A673 (cell line): ENCODE results near the gene LCN10.

ENCODE experiments used
- EZH2 ChIP-seq: fragments of 200-600 bp; sonication (generic); IDR thresholded peaks from 2 replicates; pipeline ENCODE4 v1.6.1; 2017; ENCODE audit warnings: borderline replicate concordance, low read depth, mild to moderate bottlenecking, mixed read lengths, antibody characterized with exemption, low read length; ENCODE audit not compliant: poor library complexity, severe bottlenecking
- TF ChIP-seq, protein P1 (sequence below): fragments of 300-800, 200-600 bp; sonication (generic); conservative IDR thresholded peaks from 2 replicates; pipeline ENCODE4 v1.5.1; 2017; ENCODE audit warnings: low read depth, mild to moderate bottlenecking, antibody characterized with exemption, low read length, moderate library complexity, mixed read lengths

DNA sequence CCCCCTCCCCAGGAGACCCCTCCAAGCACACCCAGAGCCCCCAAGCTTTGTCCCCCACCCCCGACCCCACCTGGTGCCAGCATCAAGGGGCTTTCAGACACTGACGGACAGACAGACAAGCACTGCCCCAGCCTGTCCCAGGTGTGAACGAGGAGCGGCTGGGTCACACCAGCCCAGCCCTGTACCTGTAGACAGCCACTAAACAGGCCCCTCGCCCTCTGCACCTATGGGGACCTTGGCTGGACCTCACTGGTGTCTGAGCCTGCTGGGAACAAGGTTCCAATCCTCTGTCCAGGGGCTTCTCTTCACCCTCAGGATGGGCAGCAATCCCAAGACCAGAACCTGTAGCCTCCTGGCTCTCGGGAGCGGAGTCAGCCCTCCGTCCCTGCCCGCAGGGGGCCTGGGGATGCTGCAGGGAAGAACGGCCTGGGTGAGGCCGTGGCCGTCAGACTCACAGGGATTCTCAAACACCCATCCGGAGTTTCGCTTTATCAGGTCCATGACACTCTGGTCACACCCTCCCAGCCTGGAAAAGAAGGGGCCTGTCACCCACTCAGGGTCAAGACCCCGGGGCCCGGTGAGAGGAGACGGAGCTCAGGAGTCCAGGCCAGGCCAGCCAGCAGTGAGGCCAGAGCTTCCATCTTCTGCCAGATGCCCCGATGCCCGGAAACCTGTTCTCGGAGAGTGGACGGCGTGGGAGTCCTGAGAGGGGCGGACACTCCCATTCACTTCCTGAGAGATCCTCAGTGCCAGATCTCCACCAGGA, 2.8 kb upstream of the LCN10 start:
- TF ChIP-seq, protein P1, sequence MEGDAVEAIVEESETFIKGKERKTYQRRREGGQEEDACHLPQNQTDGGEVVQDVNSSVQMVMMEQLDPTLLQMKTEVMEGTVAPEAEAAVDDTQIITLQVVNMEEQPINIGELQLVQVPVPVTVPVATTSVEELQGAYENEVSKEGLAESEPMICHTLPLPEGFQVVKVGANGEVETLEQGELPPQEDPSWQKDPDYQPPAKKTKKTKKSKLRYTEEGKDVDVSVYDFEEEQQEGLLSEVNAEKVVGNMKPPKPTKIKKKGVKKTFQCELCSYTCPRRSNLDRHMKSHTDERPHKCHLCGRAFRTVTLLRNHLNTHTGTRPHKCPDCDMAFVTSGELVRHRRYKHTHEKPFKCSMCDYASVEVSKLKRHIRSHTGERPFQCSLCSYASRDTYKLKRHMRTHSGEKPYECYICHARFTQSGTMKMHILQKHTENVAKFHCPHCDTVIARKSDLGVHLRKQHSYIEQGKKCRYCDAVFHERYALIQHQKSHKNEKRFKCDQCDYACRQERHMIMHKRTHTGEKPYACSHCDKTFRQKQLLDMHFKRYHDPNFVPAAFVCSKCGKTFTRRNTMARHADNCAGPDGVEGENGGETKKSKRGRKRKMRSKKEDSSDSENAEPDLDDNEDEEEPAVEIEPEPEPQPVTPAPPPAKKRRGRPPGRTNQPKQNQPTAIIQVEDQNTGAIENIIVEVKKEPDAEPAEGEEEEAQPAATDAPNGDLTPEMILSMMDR = no peak
- TF ChIP-seq EZH2 = no peak
